Measurements from ENCODE around the gene MBNL2.
"Not testable (repeated sequence)": the region's sequence is repeated elsewhere in the genome, so short reads cannot be mapped to it uniquely, and the experiment has no call there.

MBNL2 gene

DNA sequence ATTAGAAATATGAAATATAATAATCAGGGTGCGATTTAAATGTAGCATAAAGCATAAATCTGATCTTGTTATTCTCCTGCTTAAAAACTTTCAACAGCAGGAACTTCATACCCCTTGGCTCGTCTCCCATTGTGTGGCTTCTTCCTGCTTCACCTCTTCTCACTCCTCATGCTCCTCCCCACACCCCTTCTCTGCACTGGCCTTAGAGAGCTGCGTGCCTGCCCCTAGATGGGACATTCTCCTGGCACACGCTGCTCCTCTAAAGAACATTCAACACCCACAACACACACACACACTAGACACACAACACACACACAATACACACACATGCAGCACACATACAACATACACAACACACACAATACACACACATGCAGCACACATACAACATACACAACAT, 107.2 kb downstream of the MBNL2 start:
- no peak for DNase-seq

GRCh38 chr13:97330448-97330847, 108.3 kb downstream of the MBNL2 start:
- DNase-seq: no peak

- no peak for DNase-seq
These were observed 110.6 kb downstream of the MBNL2 start for GRCh38 chr13:97332742-97333141.

- DNase-seq: no peak
These were observed 111.8 kb downstream of the MBNL2 start for GRCh38 chr13:97333983-97334382.

GRCh38 chr13:97334690-97335089, 112.6 kb downstream of the MBNL2 start:
- DNase-seq: no peak

- no peak for DNase-seq
These were observed 113.5 kb downstream of the MBNL2 start for GRCh38 chr13:97335488-97336134.

GRCh38 chr13:97337985-97338499, 115.9 kb downstream of the MBNL2 start:
- no peak for DNase-seq

DNA sequence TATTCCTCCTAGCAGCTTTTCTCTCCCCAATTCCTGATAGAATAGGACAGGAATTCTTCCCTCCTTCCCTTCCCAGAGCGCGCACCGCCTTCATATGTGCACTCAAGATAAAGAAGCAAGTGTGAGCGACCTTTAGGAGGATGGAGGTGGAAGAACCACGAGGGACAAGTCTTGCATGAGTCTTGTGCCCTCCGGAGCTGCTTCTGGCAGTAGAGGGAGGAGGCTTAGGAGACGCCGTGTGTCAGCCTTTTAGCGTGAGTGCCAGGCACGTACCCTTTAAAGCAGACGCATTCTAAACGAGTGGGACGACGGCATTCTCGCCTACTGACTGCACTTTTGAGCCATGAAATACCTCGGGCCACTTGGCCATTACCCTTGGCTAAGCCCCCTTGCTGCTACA, 116.4 kb downstream of the MBNL2 start:
- DNase-seq: no peak

- no peak for DNase-seq
These were observed 117.2 kb downstream of the MBNL2 start for GRCh38 chr13:97339019-97339987.

GRCh38 chr13:97339988-97340749, 118.0 kb downstream of the MBNL2 start:
- DNase-seq: no peak

DNA sequence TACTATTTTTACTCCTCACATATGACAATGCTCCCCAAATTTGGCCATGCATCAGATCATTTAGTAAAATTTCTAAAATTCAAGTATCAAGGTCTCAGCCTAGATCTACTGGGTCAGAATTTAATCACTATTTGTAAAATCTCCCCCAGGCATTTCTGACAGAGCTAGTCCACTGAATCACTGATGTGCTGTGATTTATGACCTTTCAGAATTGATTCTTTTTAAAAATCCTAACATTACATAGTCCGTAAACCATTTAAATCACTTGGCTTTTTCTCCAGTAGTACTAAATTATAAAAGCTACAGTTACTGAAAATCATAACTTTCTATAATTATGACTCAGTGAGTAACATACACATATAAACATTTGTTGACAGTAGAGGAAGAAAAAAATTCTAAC, 119.0 kb downstream of the MBNL2 start:
- no peak for DNase-seq

GRCh38 chr13:97342136-97342535, 120.0 kb downstream of the MBNL2 start:
- DNase-seq: no peak

DNA sequence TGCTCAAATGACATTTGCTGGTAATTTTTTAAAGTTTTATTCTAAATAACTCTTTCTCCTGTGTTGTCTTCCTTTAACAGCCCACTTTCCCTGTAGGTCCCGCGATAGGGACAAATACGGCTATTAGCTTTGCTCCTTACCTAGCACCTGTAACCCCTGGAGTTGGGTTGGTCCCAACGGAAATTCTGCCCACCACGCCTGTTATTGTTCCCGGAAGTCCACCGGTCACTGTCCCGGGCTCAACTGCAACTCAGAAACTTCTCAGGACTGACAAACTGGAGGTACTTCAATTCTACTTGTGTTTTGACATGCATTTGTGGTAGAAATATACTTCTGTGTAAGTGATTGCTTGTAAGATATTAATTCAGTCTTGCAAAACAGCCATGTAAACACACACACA, 120.8 kb downstream of the MBNL2 start:
- no peak for DNase-seq

DNA sequence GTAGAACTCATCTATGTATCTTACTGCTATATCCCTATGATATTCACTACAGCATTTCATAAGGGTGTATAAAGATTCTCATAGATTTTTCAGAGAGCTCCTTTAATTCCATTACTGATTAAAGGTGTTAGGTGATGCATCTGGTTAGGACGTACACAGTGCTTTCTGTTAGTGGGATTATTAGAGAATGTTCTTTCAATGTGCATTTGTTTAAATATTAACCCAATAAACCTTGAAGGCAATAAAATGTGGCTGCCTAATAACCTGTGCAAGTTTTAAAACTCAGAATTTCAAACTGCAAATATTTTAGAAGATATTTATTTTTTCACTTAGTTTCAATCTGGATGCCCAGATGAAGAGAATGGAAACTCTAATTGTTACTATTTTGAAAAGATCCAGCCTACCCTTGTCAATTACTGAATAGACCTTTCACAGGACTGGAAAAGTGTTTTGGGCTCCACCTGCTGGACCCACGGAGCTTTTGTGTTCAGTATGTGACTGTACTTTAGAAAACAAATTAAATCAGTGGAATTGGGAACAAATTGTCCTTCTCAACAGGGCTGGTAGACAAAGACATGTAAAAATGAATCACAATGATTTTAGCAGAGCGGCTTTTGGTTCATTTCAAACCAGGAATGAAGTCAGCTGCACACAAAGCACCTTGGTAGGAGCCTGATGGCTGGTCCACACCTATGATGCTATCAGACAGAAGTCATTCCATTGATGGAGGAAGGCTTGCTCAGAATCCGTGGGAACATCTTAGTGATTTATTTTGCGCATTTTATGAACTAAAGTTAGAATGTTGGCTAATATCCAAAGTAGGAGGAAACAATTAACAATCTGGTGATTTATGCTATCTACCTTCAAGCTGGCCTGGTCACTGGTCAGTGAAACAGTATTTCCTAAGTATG, 122.4 kb downstream of the MBNL2 start:
- peak; percentile 6 for DNase-seq

GRCh38 chr13:97346097-97346496, 124.0 kb downstream of the MBNL2 start:
- no peak for DNase-seq

DNA sequence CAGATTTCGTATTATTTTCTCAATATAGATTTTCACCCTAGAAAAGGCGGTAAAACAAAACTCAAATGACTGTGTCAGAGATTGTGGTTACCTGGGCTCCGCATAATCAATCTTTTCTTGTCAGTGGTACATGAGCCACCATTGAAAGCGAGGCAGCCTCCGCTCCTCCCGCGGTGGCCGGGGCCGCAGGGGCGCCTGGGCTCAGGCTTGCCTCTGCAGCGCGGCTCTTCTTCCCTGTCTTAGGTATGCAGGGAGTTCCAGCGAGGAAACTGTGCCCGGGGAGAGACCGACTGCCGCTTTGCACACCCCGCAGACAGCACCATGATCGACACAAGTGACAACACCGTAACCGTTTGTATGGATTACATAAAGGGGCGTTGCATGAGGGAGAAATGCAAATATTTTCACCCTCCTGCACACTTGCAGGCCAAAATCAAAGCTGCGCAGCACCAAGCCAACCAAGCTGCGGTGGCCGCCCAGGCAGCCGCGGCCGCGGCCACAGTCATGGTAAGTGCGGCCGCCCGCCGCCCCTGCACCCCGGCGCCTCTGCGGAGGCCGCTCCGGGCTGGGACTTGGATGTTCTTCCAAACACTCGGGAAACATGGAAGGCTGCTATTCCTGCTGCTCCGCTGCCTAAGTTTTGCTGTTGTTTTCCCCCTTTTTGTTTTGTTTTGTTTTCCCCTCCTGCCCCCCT, 124.6 kb downstream of the MBNL2 start:
- DNase-seq: no peak

- DNase-seq: no peak
These were observed 125.3 kb downstream of the MBNL2 start for GRCh38 chr13:97347255-97347932.

DNA sequence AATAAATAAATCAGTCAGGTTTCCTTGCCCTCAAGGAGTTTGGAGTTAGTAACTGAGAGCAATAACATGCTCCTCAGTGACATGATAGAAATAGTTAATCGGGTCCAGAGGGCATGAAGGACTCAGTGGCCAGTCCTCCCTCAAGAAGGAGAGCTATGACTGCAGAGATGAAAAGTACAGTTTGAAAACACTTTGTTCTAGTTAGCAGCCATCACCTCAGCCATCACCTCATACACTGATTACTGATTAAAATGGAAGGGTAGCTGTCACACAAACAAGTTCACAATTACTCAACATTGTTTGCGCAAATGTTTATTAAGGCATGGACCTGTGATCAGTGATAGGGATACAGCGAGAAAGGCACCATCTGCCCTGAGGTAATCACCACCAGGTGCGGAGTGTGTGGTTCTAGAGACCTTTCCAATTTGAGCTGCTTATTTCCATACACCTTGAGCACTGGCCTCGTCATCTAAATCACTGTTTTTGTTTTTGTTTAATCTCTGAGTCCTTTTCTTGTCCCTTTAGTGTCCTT, 126.5 kb downstream of the MBNL2 start:
- no peak for DNase-seq

DNA sequence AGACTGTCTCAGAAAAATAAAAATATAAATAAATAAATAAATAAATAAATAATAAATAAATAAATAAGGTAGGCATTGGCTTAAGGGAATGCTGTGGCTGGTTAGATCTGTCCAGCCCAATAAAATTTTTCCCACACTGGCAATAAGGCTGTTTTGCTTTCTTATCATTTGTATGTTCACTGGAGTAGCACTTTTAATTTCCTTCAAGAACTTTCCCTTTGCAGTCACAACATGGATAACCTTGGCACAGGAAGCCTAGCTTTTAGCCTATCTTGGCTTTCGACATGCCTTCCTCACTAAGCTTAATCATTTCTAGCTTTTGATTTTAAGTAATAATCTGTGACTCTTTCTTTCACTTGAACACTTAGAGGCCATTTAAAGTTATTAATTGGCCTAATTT, 129.9 kb downstream of the MBNL2 start:
- DNase-seq: not testable (repeated sequence)

DNA sequence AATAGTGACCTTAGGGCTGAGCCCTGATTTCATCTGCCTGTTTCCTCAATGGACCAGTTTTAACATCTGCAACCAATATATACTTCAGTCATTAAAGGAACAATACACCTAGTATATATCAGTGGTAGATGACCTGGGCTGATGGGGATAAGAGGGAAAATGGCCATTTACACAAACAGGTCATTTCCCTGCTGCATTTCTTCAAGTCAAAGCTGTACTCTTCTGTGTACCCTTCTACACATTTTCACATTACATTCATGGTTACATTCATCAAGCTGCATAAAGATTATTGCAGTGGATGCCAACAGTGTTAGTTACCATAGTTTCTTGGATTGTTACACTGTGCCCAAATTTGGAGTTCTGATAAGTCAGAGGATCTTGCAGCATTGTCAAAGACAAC, 130.7 kb downstream of the MBNL2 start:
- no peak for DNase-seq

Measured in NK-92 treated with Interleukin-12 subunit alpha and Interleukin-12 subunit beta, amount 100 ng/mL, for 24 hours (cell line).